ENCODE measurements around the gene PLCD1. TPM values are rescaled to one million over a fixed set of nuclear protein-coding genes. Genes with fewer than 3 reads are reported as not detected.

The PLCD1 gene
- total RNA-seq, 1 experiment from 2014 or later, result 27.1 TPM

DNA sequence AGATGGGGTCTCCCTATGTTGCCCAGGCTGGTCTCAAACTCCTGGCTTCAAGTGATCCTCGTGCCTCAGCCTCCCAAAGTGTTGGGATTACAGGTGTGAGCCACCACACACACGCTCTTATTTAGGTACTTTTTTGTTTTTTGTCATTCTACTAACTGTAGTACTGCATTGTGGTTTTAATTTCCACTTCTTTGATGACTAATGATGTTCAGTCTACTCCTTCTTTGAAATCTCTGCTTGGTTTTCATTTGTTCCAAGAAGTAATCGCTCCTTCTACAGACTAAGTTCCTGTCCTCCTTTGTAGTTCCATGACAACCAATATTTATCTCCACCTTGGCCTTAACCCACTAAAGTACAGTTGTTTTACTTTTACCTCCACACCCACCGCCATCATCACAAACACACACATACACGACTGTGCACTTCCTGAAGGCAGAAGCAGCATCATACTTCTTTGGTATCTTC, 9.0 kb upstream of the PLCD1 start:
- H4K91ac ChIP-seq (ENCODE audit: insufficient read length, low read depth, low read length), result no peak overlapping the region
- H3K27me3 ChIP-seq (ENCODE audit: insufficient read depth, low read length), result peaks cover 6% of the 10 kb centered on the region; the same call in 1 of the 2 replicates
- H3K36me3 Mint-ChIP-seq (ENCODE audit: insufficient read depth in 1 of 3, low read depth in 3 of 3), result no peaks in the 10 kb centered on the region
- H2BK12ac ChIP-seq (ENCODE audit: insufficient read length, low read depth, low read length), result no peak overlapping the region
- no peaks in the 10 kb centered on the region for H3K79me2 ChIP-seq (ENCODE audit: insufficient read depth, low read length)
- H3K9me3 ChIP-seq (ENCODE audit: control insufficient read depth, low read depth, low read length), result no peaks in the 10 kb centered on the region
- no peak overlapping the region for H3K14ac ChIP-seq (ENCODE audit: insufficient read depth, low read length)
- H3K23ac ChIP-seq (ENCODE audit: insufficient read length, low read depth, low read length), result no peak overlapping the region
- TF ChIP-seq, protein P1, sequence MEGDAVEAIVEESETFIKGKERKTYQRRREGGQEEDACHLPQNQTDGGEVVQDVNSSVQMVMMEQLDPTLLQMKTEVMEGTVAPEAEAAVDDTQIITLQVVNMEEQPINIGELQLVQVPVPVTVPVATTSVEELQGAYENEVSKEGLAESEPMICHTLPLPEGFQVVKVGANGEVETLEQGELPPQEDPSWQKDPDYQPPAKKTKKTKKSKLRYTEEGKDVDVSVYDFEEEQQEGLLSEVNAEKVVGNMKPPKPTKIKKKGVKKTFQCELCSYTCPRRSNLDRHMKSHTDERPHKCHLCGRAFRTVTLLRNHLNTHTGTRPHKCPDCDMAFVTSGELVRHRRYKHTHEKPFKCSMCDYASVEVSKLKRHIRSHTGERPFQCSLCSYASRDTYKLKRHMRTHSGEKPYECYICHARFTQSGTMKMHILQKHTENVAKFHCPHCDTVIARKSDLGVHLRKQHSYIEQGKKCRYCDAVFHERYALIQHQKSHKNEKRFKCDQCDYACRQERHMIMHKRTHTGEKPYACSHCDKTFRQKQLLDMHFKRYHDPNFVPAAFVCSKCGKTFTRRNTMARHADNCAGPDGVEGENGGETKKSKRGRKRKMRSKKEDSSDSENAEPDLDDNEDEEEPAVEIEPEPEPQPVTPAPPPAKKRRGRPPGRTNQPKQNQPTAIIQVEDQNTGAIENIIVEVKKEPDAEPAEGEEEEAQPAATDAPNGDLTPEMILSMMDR (conservative IDR thresholded peaks at IDR 0.05), result no peak
- H2AK5ac ChIP-seq (ENCODE audit: insufficient read length, low read length), result no peak overlapping the region
- no peak overlapping the region for H3K56ac ChIP-seq (ENCODE audit: insufficient read length, low read depth, low read length)
- H3K27ac ChIP-seq (ENCODE audit: insufficient read length, low read depth, low read length), result no peak overlapping the region
- H3K4me3 Mint-ChIP-seq, result peak overlapping the region; percentile 70 to 78; a peak in 4 of 5 replicates
- no peak overlapping the region for H3K18ac ChIP-seq (ENCODE audit: insufficient read length, low read depth, low read length)
- peaks cover 10 to 15% of the 10 kb centered on the region in 2 experiments for H3K4me1 Mint-ChIP-seq
- H3T11ph ChIP-seq (ENCODE audit: low read length), result no peak overlapping the region
- H3K4me1 ChIP-seq (ENCODE audit: insufficient read depth, low read length), result no peaks in the 10 kb centered on the region; the same call in 1 of the 2 replicates
- no peaks in the 10 kb centered on the region for H3K79me1 ChIP-seq (ENCODE audit: insufficient read depth, low read depth, low read length, poor library complexity, severe bottlenecking)
- H2AFZ ChIP-seq (ENCODE audit: low read length), result peak overlapping the region; percentile 88
- no peaks in the 10 kb centered on the region for H3K9me3 Mint-ChIP-seq
- no peak overlapping the region for H3K9ac ChIP-seq (ENCODE audit: extremely low read depth, insufficient read length, low read length)
- no peak overlapping the region for H4K8ac ChIP-seq (replicated peaks; ENCODE audit: insufficient read length, low read depth, low read length)
- H3K27ac Mint-ChIP-seq, result no peak overlapping the region
- no peaks in the 10 kb centered on the region for H4K20me1 ChIP-seq (ENCODE audit: control insufficient read depth, insufficient read depth, insufficient read length)
- H2BK15ac ChIP-seq (ENCODE audit: low read depth, low read length), result no peak overlapping the region
- peak overlapping the region; percentile 71 for H3K4me2 ChIP-seq (ENCODE audit: insufficient read depth, insufficient read length, low read length)
- WGBS (ENCODE audit: extremely low coverage, insufficient read length, low lambda C conversion rate), result no CpG with 5 or more reads among the region's 5 CpGs
- no peak for DNase-seq
- peaks cover 10% of the 10 kb centered on the region for H3K23me2 ChIP-seq (ENCODE audit: insufficient read length, low read depth, low read length, poor library complexity, severe bottlenecking)
- no peak overlapping the region for H2BK5ac ChIP-seq (ENCODE audit: insufficient read length, low read length)
- no peak overlapping the region for H4K5ac ChIP-seq (ENCODE audit: insufficient read length, low read depth, low read length)
- no peak overlapping the region for H3K4ac ChIP-seq (ENCODE audit: low read depth, low read length)
- no peak overlapping the region for H2BK20ac ChIP-seq (ENCODE audit: low read depth, low read length, poor library complexity, severe bottlenecking)
- H2BK120ac ChIP-seq (ENCODE audit: low read depth, low read length, poor library complexity, severe bottlenecking), result no peak overlapping the region
- H3K27me3 Mint-ChIP-seq (ENCODE audit: low read depth), result peaks cover 38% of the 10 kb centered on the region

Data from H9 (cell line).